OCI-LY3 (cell line): ENCODE measurements around the gene CYP27B1.

Source experiments
- H2AFZ ChIP-seq: fragments of 200-600, 300-600 bp; shearing (Covaris generic); 2 replicates; pipeline ENCODE4 v1.6.0; 2014; ENCODE audit warnings: antibody characterized with exemption, low read depth, low read length
- H3K27ac ChIP-seq: fragments of 200-600, 300-600 bp; sonication (generic); 2 replicates; pipeline ENCODE4 v1.5.1; 2014; ENCODE audit warnings: mild to moderate bottlenecking, low read length, moderate library complexity, mixed read lengths
- H3K27me3 ChIP-seq: fragments of 200-600, 300-600 bp; sonication (generic); 2 replicates; pipeline ENCODE4 v1.6.1; 2014; ENCODE audit warnings: low read depth, low read length, mixed read lengths
- H3K36me3 ChIP-seq: fragments of 200-600, 300-600 bp; sonication (generic); replicated peaks from 2 replicates; pipeline ENCODE3; 2014; ENCODE audit warnings: low read depth, low read length, mixed read lengths
- H3K4me1 ChIP-seq: fragments of 300-600, 200-600 bp; sonication (generic); 2 replicates; pipeline ENCODE4 v1.6.1; 2014; ENCODE audit warnings: low read length, mixed read lengths
- H3K4me2 ChIP-seq: fragments of 200-600, 300-600 bp; sonication (generic); 2 replicates; pipeline ENCODE4 v1.6.1; 2014; ENCODE audit warnings: low read length, mixed read lengths
- H3K4me3 ChIP-seq: fragments of 300-600, 200-600 bp; sonication (generic); 2 replicates; pipeline ENCODE4 v1.5.1; 2014; ENCODE audit warnings: antibody characterized with exemption, mild to moderate bottlenecking, low read length, moderate library complexity
- H3K79me2 ChIP-seq: fragments of 300-600, 200-600 bp; shearing (Covaris generic); 2 replicates; pipeline ENCODE4 v1.6.1; 2014; ENCODE audit warnings: mild to moderate bottlenecking, low read length, mixed read lengths
- H3K9ac ChIP-seq: fragments of 300-600, 200-600 bp; shearing (Covaris generic); 2 replicates; pipeline ENCODE4 v1.6.0; 2014; ENCODE audit warnings: mild to moderate bottlenecking, low read length, moderate library complexity
- H3K9me3 ChIP-seq: fragments of 200-600, 300-600 bp; shearing (Covaris generic); 2 replicates; pipeline ENCODE4 v1.6.1; 2014; ENCODE audit warnings: low read length, mixed read lengths; ENCODE audit not compliant: insufficient read depth
- H4K20me1 ChIP-seq: fragments of 200-600, 300-600 bp; sonication (generic); 2 replicates; pipeline ENCODE4 v1.6.1; 2016; ENCODE audit warnings: low read length, mixed read lengths; ENCODE audit not compliant: insufficient read depth
- EZH2phosphoT487 ChIP-seq: fragments of 200-600 bp; shearing (Covaris generic); IDR thresholded peaks from 2 replicates; pipeline ENCODE4 v1.6.1; 2018; ENCODE audit warnings: antibody characterized with exemption, mixed run types, low read depth
- TF ChIP-seq, protein P1 (sequence below): fragments of 200-600, 300-600 bp; sonication (generic); IDR thresholded peaks from 2 replicates; pipeline ENCODE4 v1.5.1; 2014; ENCODE audit warnings: antibody characterized with exemption, low read length, low read depth

Gene CYP27B1

GRCh38 chr12:57741844-57742738, 24.8 kb downstream of the CYP27B1 start:
- Histone ChIP-seq H3K79me2 (peaks cover 22% of the 10 kb centered on the region), H2AFZ (peak overlapping the region; percentile 43), H3K9me3 (no peaks in the 10 kb centered on the region), H3K27ac (peak overlapping the region; percentile 19; the same call in 1 of the 2 replicates), H4K20me1 (no peaks in the 10 kb centered on the region), H3K4me1 (peaks cover 27% of the 10 kb centered on the region), H3K4me2 (peak overlapping the region; percentile 78), H3K27me3 (no peaks in the 10 kb centered on the region), H3K9ac (peak overlapping the region; percentile 85), H3K36me3 (peaks cover 10% of the 10 kb centered on the region), H3K4me3 (peak overlapping the region; percentile 89)
- no peak for TF ChIP-seq EZH2phosphoT487
- TF ChIP-seq, protein P1, sequence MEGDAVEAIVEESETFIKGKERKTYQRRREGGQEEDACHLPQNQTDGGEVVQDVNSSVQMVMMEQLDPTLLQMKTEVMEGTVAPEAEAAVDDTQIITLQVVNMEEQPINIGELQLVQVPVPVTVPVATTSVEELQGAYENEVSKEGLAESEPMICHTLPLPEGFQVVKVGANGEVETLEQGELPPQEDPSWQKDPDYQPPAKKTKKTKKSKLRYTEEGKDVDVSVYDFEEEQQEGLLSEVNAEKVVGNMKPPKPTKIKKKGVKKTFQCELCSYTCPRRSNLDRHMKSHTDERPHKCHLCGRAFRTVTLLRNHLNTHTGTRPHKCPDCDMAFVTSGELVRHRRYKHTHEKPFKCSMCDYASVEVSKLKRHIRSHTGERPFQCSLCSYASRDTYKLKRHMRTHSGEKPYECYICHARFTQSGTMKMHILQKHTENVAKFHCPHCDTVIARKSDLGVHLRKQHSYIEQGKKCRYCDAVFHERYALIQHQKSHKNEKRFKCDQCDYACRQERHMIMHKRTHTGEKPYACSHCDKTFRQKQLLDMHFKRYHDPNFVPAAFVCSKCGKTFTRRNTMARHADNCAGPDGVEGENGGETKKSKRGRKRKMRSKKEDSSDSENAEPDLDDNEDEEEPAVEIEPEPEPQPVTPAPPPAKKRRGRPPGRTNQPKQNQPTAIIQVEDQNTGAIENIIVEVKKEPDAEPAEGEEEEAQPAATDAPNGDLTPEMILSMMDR, result peak; percentile 51

DNA sequence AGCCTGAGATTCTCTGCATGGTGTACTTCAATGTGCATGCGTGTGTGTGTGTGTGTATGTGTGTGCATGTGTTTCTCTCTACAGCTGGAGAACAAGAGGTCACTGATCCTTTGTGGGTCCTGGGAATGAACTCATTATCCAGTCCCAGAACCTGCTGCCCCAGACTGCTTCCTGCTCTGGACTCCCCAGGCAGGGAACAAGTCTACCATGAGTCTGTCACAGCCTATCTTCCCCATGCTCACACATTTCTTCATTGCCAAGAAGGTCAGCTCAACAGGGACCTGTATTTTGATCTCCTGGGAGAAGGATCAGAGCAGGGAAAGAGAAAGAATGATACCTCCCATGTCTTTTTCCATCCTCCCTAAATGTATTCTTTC, 25.5 kb downstream of the CYP27B1 start:
- Histone ChIP-seq H3K36me3 (peaks cover 5% of the 10 kb centered on the region), H3K27me3 (no peaks in the 10 kb centered on the region), H3K4me3 (peak overlapping the region; percentile 89), H3K4me1 (peaks cover 27% of the 10 kb centered on the region), H4K20me1 (no peaks in the 10 kb centered on the region), H3K27ac (no peak overlapping the region), H3K4me2 (peak overlapping the region; percentile 78), H3K9me3 (no peaks in the 10 kb centered on the region), H3K9ac (peak overlapping the region; percentile 85), H3K79me2 (peaks cover 22% of the 10 kb centered on the region), H2AFZ (0 out of 2 replicates have a peak overlapping the region, but pooled peaks have one; percentile 43)
- TF ChIP-seq, protein P1, result no peak
- no peak for TF ChIP-seq EZH2phosphoT487

GRCh38 chr12:57740656-57741412, 26.0 kb downstream of the CYP27B1 start:
- no peak for TF ChIP-seq EZH2phosphoT487
- TF ChIP-seq, protein P1, result no peak
- Histone ChIP-seq H3K79me2 (peaks cover 22% of the 10 kb centered on the region), H2AFZ (no peak overlapping the region), H3K9me3 (no peaks in the 10 kb centered on the region), H3K9ac (peak overlapping the region; percentile 85; the same call in 1 of the 2 replicates), H3K36me3 (no peaks in the 10 kb centered on the region), H3K4me3 (peak overlapping the region; percentile 89), H3K4me1 (peaks cover 27% of the 10 kb centered on the region), H3K27me3 (no peaks in the 10 kb centered on the region), H4K20me1 (no peaks in the 10 kb centered on the region), H3K27ac (no peak overlapping the region), H3K4me2 (peak overlapping the region; percentile 78)
